HepG2 (cell line): ENCODE results near the gene MS4A18.

ENCODE experiments used
- CTCF ChIP-seq: sonication (generic); formaldehyde crosslinking; IDR thresholded peaks from 2 replicates; pipeline ENCODE4 v1.5.0; 2020; ENCODE audit warnings: mild to moderate bottlenecking, missing genetic modification reagents, moderate library complexity
- IRF1 ChIP-seq: sonication (generic); formaldehyde crosslinking; IDR thresholded peaks from 2 replicates; pipeline ENCODE4 v1.4.0; 2020; ENCODE audit warnings: low read depth, mild to moderate bottlenecking, missing genetic modification reagents
- SP4 ChIP-seq: sonication (generic); formaldehyde crosslinking; IDR thresholded peaks from 2 replicates; pipeline ENCODE4 v1.8.1; 2023; ENCODE audit warnings: mild to moderate bottlenecking, missing genetic modification reagents
- ZNF709 ChIP-seq: sonication (generic); formaldehyde crosslinking; IDR thresholded peaks from 2 replicates; pipeline ENCODE4 v1.5.0; 2020; ENCODE audit warnings: mild to moderate bottlenecking, missing genetic modification reagents
- TF ChIP-seq, protein P1 (sequence below): IDR thresholded peaks from 2 replicates; pipeline ENCODE4 v1.6.1; 2012; ENCODE audit warnings: inconsistent platforms

- TF ChIP-seq, protein P1, sequence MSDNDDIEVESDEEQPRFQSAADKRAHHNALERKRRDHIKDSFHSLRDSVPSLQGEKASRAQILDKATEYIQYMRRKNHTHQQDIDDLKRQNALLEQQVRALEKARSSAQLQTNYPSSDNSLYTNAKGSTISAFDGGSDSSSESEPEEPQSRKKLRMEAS: no peak
- no peak for TF ChIP-seq IRF1
- TF ChIP-seq CTCF: no peak
- no peak for TF ChIP-seq ZNF709 (CRISPR knock-in tag)
- no peak for TF ChIP-seq SP4 (CRISPR knock-in tag)
These were observed 24.3 kb downstream of the MS4A18 start for GRCh38 chr11:60748821-60749220.
